Stimulated activated CD8-positive, alpha-beta memory T cell treated with anti-CD3 and anti-CD28 coated beads, Interleukin-7, amount 100 ng/mL, for 4 hours (primary cell): ENCODE measurements around the gene FGF11.

Experiments
- DNase-seq, 2 donors: peaks; one replicate each; pipeline ENCODE4 v3.0.0-alpha.2; 2020; ENCODE audit warnings: low read depth in 2 of 2

FGF11 gene

DNA sequence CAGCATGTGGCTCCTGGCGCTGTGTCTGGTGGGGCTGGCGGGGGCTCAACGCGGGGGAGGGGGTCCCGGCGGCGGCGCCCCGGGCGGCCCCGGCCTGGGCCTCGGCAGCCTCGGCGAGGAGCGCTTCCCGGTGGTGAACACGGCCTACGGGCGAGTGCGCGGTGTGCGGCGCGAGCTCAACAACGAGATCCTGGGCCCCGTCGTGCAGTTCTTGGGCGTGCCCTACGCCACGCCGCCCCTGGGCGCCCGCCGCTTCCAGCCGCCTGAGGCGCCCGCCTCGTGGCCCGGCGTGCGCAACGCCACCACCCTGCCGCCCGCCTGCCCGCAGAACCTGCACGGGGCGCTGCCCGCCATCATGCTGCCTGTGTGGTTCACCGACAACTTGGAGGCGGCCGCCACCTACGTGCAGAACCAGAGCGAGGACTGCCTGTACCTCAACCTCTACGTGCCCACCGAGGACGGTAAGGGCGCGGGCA is 31.0 kb upstream of the FGF11 start:
- DNase-seq, result no peak

DNA sequence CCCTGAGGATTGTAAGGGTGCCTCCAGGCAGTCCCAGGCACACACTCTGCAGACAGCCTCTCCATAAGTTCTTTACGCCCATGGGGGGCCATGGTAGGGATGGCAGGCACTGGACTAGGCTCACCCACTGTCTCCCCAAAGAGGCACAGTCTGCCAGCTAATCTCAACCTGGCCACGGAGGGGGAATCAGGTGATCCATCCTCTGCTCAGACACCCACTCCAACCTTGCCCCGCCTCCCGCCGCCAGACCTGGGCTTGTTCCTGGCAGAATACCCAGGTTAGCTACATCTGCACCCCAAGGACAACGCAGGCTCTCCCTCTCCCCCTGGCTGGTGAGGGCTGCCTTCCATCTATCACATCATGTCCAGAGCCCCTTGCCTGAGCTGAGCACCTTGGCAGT is 30.4 kb upstream of the FGF11 start:
- DNase-seq, result no peak

DNA sequence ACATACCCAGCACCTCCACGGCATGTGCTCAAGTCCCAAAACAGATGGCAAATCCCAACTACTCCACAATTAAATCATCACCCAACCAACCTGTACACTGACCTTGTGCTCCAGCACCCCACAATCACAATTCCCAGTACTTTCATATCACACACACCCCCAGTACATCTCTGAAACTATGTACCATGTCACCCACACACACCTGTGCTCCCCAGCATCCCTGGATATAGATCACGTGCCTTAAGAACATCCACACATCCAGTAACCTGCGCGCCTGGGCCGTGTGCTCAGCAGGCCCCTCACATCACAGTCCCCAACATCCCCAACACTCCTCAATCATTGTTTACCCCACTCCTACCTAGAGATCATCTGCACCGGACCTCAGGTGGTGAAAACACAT is 29.6 kb upstream of the FGF11 start:
- DNase-seq, result no peak

- no peak for DNase-seq
Measured at GRCh38 chr17:7410634-7411426, 28.5 kb upstream of the FGF11 start.

DNA sequence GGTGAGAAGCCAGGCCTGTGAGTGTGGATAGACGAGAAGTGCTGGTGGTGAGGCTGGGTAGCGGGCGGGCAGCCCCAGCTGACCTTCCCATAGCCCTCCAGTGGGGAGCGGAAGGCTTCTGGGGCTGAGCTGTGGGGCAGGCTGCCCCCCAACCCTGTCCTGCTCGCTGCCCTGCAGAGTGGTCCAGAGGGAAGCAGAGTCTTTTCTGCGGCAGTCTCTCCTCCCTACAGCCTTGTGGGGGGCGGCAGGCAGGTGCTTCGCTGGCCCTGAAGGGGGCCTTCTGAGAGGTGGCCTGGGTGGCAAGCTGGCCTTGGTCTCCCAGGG is 27.9 kb upstream of the FGF11 start:
- no peak for DNase-seq

DNA sequence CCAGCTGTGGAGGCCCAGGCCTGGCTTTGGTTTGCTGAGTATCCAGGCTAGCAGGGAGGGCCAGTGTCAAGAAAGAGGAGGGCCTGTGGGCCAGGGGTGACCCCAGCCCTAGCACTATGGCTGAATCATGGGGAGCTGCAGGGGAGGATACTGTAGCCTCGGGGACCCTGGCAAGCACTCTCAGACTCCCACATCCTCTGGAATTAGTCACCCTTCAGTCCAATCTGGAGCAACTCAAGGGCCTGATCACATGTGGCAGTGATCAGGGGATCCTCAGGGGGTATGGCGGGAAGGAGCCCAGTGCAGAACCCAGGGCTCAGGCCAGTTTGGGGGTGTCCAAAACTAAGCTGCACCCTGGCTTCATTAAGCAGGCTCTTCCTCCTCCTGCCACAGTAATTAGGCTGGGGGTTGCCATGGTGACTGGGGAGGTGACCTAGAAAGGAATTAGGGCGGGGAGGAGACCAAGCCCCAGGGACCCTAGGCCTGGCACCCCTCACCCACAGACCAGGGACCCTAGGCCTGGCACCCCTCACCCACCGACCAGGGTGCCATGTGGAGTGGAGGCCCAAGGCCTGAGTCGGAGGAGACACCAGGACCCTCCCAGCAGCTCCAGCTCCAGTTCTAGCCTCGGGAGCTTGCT is 25.8 kb upstream of the FGF11 start:
- no peak for DNase-seq

GRCh38 chr17:7414837-7415236 is 24.5 kb upstream of the FGF11 start:
- DNase-seq, result no peak

- DNase-seq, result no peak
Measured at GRCh38 chr17:7415784-7416183, 23.5 kb upstream of the FGF11 start.

- no peak for DNase-seq
Measured at GRCh38 chr17:7416323-7416722, 23.0 kb upstream of the FGF11 start.

- DNase-seq, result no peak
Measured at GRCh38 chr17:7417056-7417655, 22.2 kb upstream of the FGF11 start.

DNA sequence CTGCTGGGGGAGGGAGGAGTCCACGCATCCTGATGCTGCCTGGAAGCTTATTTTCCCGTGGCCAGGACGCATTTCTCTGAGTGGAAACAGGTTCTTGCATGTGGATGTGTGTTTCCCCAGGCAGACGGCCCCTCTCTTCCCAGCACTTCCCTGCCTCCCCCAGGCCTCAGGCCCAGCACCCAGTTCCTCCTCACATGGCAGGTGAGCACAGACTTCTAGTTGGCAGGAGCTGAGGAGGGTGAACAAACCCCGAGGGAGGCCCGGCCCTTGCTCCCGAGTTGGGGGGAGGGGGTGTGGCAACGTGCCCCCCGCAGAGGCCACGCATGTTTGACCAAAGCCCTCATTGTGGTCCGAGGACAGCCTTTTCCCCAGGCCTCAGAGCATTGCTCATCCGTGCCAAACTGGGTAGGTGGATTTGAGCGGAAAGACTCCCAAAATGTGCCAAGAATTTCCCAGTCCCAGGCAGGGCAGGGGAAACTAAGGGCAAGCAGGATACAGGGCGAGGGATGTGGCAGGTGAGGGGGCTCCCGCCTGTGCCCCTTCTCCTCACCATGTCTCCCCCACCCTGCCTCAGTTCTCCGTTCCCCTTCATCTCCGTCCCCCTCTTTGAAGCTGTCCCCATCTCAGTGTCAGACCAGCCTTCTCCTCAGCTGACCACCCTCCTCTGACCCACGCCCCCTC is 20.7 kb upstream of the FGF11 start:
- no peak for DNase-seq

DNA sequence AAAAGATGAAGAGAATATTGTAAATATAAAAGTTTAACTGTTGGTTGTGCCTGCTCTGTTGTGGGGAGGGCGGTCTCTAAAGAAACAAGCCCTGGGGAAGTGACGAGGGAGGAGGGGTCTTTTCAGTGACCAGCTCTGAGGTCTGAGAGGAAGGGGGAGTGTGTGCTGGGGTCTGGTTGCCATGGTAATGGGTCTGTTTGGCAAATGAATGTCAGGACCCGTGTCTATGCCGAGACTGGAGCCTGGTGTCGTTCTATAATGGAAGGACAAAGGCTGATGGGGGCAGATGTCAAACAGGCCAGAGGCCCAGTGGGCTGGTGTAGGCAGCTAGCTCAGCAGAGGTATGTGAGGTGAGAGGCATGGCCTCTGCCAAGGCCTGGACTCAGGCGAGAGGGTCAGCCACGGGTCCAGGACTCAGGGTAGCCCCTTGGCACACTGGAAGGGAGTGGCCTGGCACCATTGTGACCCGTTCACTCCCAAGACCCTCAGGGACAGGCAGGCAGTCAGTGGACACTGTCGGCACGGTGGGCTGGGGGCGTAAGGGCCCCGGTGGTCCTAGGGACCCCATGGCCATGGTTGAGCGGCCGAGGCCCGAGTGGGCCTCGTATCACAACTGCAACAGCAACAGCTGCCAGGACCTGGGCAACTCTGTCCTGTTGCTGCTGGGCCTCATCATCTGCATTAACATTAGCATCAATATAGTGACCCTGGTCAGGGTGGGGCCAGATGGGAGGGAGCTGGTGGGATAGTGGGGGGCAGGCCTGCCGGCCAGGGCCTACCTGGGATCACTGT is 19.3 kb upstream of the FGF11 start, which contains the start of gene SPEM1:
Gene SPEM1, plus strand, starts transcription at position 506 of the 792 bp plus-strand sequence. Its CDS starts 61 bp downstream, at position 567.
- DNase-seq, result no peak

- DNase-seq, result no peak
Measured at GRCh38 chr17:7421186-7421585, 18.1 kb upstream of the FGF11 start.

DNA sequence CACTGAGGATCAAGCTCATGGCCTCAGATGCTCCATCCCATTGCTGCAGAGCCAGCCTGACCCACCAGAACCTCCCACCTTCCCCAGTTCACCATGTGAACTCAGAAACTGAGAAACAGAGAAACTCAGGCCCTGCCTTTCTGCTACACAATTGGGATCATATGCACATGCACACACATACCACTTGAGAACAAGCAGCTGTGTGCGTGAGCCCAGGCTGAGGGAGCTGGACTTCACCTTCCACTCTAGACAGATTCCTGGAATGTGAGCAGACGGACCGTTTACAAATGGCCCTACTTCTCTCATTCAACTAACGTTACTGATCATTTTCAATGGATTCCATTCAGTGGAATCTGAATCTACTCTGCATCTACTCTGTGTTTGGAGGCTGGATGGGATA is 15.6 kb upstream of the FGF11 start:
- no peak for DNase-seq

DNA sequence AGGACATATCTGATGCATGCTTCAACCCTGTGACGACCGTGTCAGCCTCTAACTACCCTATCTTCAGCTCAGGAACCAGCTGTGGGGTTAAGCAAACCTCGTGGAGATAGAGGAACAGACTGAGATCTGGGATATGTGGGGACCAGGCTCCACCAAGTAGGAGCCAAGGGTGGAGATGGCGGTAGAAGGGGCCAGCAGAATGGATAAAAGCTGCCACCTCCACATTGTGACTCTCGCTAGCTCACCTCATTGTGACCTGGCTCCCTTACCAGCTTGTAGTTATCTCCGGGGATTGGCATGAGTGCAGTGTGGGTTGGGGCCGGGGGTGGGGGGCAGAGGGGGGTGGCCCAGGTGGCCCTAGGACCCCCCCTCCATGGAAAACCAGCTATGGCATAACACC is 14.0 kb upstream of the FGF11 start, which contains the start of gene SPEM2:
Gene SPEM2, plus strand, starts transcription at position 301 of the 400 bp plus-strand sequence. Its CDS starts 73 bp downstream, at position 374.
- DNase-seq, result no peak

- DNase-seq, result no peak
Measured at GRCh38 chr17:7425756-7426155, 13.6 kb upstream of the FGF11 start.

- DNase-seq, result no peak
Measured at GRCh38 chr17:7426203-7426863, 13.0 kb upstream of the FGF11 start.

- DNase-seq, result no peak
Measured at GRCh38 chr17:7426896-7427489, 12.3 kb upstream of the FGF11 start.

GRCh38 chr17:7427549-7427948 is 11.8 kb upstream of the FGF11 start:
- no peak for DNase-seq

DNA sequence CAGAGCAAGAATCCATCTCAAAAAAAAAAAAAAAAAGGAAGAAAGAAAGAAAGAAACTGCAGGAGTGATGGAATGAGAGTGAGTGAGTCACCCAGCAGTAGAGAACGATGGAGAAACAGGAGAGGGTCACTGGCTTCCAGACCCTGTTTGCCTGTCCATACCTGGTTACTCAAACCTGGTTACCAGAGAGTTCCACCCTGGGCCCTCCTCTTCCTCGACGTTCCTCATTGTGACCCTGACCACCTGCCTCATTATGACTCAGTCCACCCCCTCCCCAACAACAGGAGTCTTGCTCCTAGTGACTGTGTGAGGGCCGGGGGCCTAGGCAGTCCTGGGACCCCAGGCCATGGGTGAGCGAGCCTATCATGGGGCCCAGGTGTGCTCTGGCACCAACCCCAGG is 10.8 kb upstream of the FGF11 start, which contains the start of gene SPEM3:
Gene SPEM3, plus strand, starts transcription at position 301 of the 400 bp plus-strand sequence. Its CDS starts 46 bp downstream, at position 347.
- DNase-seq, result no peak
